H9 (cell line): ENCODE data around the gene FKRP. TPM values are rescaled to one million over a fixed set of nuclear protein-coding genes. Genes with fewer than 3 reads are reported as not detected.

Experiments used
- DNase-seq: peaks from one replicate; pipeline ENCODE4 v3.0.0-alpha.2; 2017
- H2AFZ ChIP-seq: one replicate; pipeline ENCODE4 v1.6.1; 2013; ENCODE audit warnings: mild to moderate bottlenecking, low read length, control low read depth, moderate library complexity
- H2AK5ac ChIP-seq: 2 replicates; pipeline ENCODE4 v1.6.1; 2013; ENCODE audit warnings: low read length, control low read depth, mixed read lengths; ENCODE audit not compliant: insufficient read length
- H2BK120ac ChIP-seq: one replicate; pipeline ENCODE4 v1.6.1; 2013; ENCODE audit warnings: low read depth, mild to moderate bottlenecking, low read length, control low read depth, inconsistent platforms; ENCODE audit not compliant: poor library complexity, severe bottlenecking
- H2BK12ac ChIP-seq: 2 replicates; pipeline ENCODE4 v1.6.1; 2013; ENCODE audit warnings: low read length, control low read depth, mixed read lengths, low read depth; ENCODE audit not compliant: insufficient read length
- H2BK15ac ChIP-seq: 2 replicates; pipeline ENCODE4 v1.6.1; 2013; ENCODE audit warnings: low read depth, low read length, control low read depth
- H2BK20ac ChIP-seq: one replicate; pipeline ENCODE4 v1.6.1; 2013; ENCODE audit warnings: low read depth, mild to moderate bottlenecking, low read length, control low read depth, inconsistent platforms; ENCODE audit not compliant: poor library complexity, severe bottlenecking
- H2BK5ac ChIP-seq: 2 replicates; pipeline ENCODE4 v1.6.1; 2013; ENCODE audit warnings: low read length, control low read depth, mixed read lengths; ENCODE audit not compliant: insufficient read length
- H3K14ac ChIP-seq: 2 replicates; pipeline ENCODE4 v1.6.1; 2013; ENCODE audit warnings: low read length, control low read depth; ENCODE audit not compliant: insufficient read depth
- H3K18ac ChIP-seq: 2 replicates; pipeline ENCODE4 v1.6.1; 2013; ENCODE audit warnings: low read depth, mild to moderate bottlenecking, mixed read lengths, low read length, control low read depth; ENCODE audit not compliant: insufficient read length
- H3K23ac ChIP-seq: 2 replicates; pipeline ENCODE4 v1.6.1; 2013; ENCODE audit warnings: low read length, control low read depth, mixed read lengths, low read depth; ENCODE audit not compliant: insufficient read length
- H3K23me2 ChIP-seq: 2 replicates; pipeline ENCODE4 v1.6.1; 2013; ENCODE audit warnings: low read depth, mild to moderate bottlenecking, mixed read lengths, low read length, control low read depth; ENCODE audit not compliant: insufficient read length, poor library complexity, severe bottlenecking
- H3K27ac ChIP-seq: 2 replicates; pipeline ENCODE4 v1.5.1; 2013; ENCODE audit warnings: low read length, control low read depth, mixed read lengths, low read depth; ENCODE audit not compliant: insufficient read length
- H3K27me3 ChIP-seq: 2 replicates; pipeline ENCODE4 v1.6.1; 2013; ENCODE audit warnings: low read length, control low read depth, inconsistent platforms; ENCODE audit not compliant: insufficient read depth
- H3K4ac ChIP-seq: 2 replicates; pipeline ENCODE4 v1.6.1; 2013; ENCODE audit warnings: low read depth, mild to moderate bottlenecking, control low read depth, inconsistent platforms, low read length, moderate library complexity
- H3K4me1 ChIP-seq: 2 replicates; pipeline ENCODE4 v1.6.1; 2013; ENCODE audit warnings: low read length, control low read depth, inconsistent platforms; ENCODE audit not compliant: insufficient read depth
- H3K4me2 ChIP-seq: 2 replicates; pipeline ENCODE4 v1.6.1; 2013; ENCODE audit warnings: low read length, control low read depth, mixed read lengths; ENCODE audit not compliant: insufficient read length, insufficient read depth
- H3K56ac ChIP-seq: 2 replicates; pipeline ENCODE4 v1.6.1; 2013; ENCODE audit warnings: low read depth, mild to moderate bottlenecking, mixed read lengths, low read length, control low read depth; ENCODE audit not compliant: insufficient read length
- H3K79me1 ChIP-seq: 2 replicates; pipeline ENCODE4 v1.6.1; 2013; ENCODE audit warnings: low read depth, mild to moderate bottlenecking, moderate library complexity, low read length, control low read depth, inconsistent platforms; ENCODE audit not compliant: insufficient read depth, poor library complexity, severe bottlenecking
- H3K79me2 ChIP-seq: 2 replicates; pipeline ENCODE4 v1.6.1; 2013; ENCODE audit warnings: low read length, control low read depth, inconsistent platforms; ENCODE audit not compliant: insufficient read depth
- H3K9ac ChIP-seq: 2 replicates; pipeline ENCODE4 v1.6.1; 2013; ENCODE audit warnings: low read length, control low read depth, mixed read lengths; ENCODE audit not compliant: insufficient read length; ENCODE audit errors: extremely low read depth
- H3K9me3 ChIP-seq: one replicate; pipeline ENCODE4 v1.6.1; 2013; ENCODE audit warnings: low read depth, low read length, inconsistent platforms; ENCODE audit not compliant: control insufficient read depth
- H3T11ph ChIP-seq: one replicate; pipeline ENCODE4 v1.6.1; 2013; ENCODE audit warnings: mild to moderate bottlenecking, low read length, control low read depth, inconsistent platforms
- H4K20me1 ChIP-seq: one replicate; pipeline ENCODE4 v1.6.1; 2013; ENCODE audit not compliant: control insufficient read depth, insufficient read length, insufficient read depth
- H4K5ac ChIP-seq: 2 replicates; pipeline ENCODE4 v1.6.1; 2013; ENCODE audit warnings: low read depth, mild to moderate bottlenecking, mixed read lengths, low read length, control low read depth; ENCODE audit not compliant: insufficient read length
- H4K8ac ChIP-seq: replicated peaks from 2 replicates; pipeline ENCODE4 v1.6.1; 2013; ENCODE audit warnings: low read length, control low read depth, mixed read lengths, low read depth; ENCODE audit not compliant: insufficient read length
- H4K91ac ChIP-seq: 2 replicates; pipeline ENCODE4 v1.6.1; 2013; ENCODE audit warnings: low read depth, mild to moderate bottlenecking, moderate library complexity, mixed read lengths, low read length, control low read depth; ENCODE audit not compliant: insufficient read length
- H3K27ac Mint-ChIP-seq, 3 experiments: 2 replicates in 2 of 3; 3 replicates in 1 of 3; pipeline ENCODE4 v1.8.0; 2020 to 2021; ENCODE audit warnings: mixed read lengths in 3 of 3, mild to moderate bottlenecking in 1 of 3, moderate library complexity in 1 of 3
- H3K27me3 Mint-ChIP-seq: 2 replicates; pipeline ENCODE4 v1.8.0; 2021; ENCODE audit warnings: low read depth, mild to moderate bottlenecking, moderate library complexity, mixed read lengths
- H3K36me3 Mint-ChIP-seq, 3 experiments: 2 replicates in 2 of 3; 3 replicates in 1 of 3; pipeline ENCODE4 v1.8.0; 2020 to 2021; ENCODE audit warnings: low read depth in 3 of 3, mixed read lengths in 3 of 3; ENCODE audit not compliant: insufficient read depth in 1 of 3
- H3K4me1 Mint-ChIP-seq, 2 experiments: 2 replicates each; pipeline ENCODE4 v1.8.0; 2020; ENCODE audit warnings: mixed read lengths in 2 of 2
- H3K4me3 Mint-ChIP-seq, 2 experiments: 2 replicates in 1 of 2; 3 replicates in 1 of 2; pipeline ENCODE4 v1.8.0; 2020 to 2021; ENCODE audit warnings: mild to moderate bottlenecking in 2 of 2, mixed read lengths in 2 of 2, moderate library complexity in 1 of 2
- H3K9me3 Mint-ChIP-seq, 2 experiments: 2 replicates in 1 of 2; 3 replicates in 1 of 2; pipeline ENCODE4 v1.8.0; 2020; ENCODE audit warnings: mild to moderate bottlenecking in 2 of 2, mixed read lengths in 2 of 2, moderate library complexity in 1 of 2
- WGBS: extraction: QIAGEN DNeasy Blood & Tissue Kit; methylation state at CpG from one replicate; pipeline ENCODE4 v1.1.7; 2013; ENCODE audit warnings: missing lambda C conversion rate, low lambda C conversion rate, mixed read lengths; ENCODE audit not compliant: insufficient read length; ENCODE audit errors: extremely low coverage; 5-methylcytosine and 5-hydroxymethylcytosine counted together
- total RNA-seq: library from RNA; stranded (reverse); gene quantifications from 2 replicates; pipeline ENCODE4 v1.2.1, GENCODE V29; 2021
- TF ChIP-seq, protein P1 (sequence below): fragments of 200-600 bp; sonication (generic); conservative IDR thresholded peaks from 3 replicates; pipeline ENCODE4 v1.8.0; 2021; ENCODE audit warnings: antibody characterized with exemption, mild to moderate bottlenecking

Gene FKRP
- total RNA-seq, 1 experiment from 2014 or later: 42.2 TPM

- DNase-seq: peak; percentile 77
- Histone ChIP-seq H3K27me3 (no peaks in the 10 kb centered on the region), H2BK5ac (no peak overlapping the region), H3K23me2 (no peaks in the 10 kb centered on the region), H2BK20ac (no peak overlapping the region), H3K9me3 (no peaks in the 10 kb centered on the region), H4K5ac (no peak overlapping the region), H3K56ac (no peak overlapping the region), H2AFZ (no peak overlapping the region), H3K23ac (no peak overlapping the region), H3K4me1 (no peaks in the 10 kb centered on the region), H2AK5ac (no peak overlapping the region), H4K8ac (no peak overlapping the region), H3K9ac (no peak overlapping the region), H3K79me2 (no peaks in the 10 kb centered on the region), H4K91ac (no peak overlapping the region), H3K27ac (no peak overlapping the region), H2BK120ac (no peak overlapping the region), H3K4ac (no peak overlapping the region), H4K20me1 (no peaks in the 10 kb centered on the region), H2BK15ac (no peak overlapping the region), H3K14ac (no peak overlapping the region), H3T11ph (no peak overlapping the region), H3K4me2 (no peak overlapping the region), H2BK12ac (no peak overlapping the region), H3K18ac (no peak overlapping the region), H3K79me1 (no peaks in the 10 kb centered on the region)
- no peaks in the 10 kb centered on the region for H3K27me3 Mint-ChIP-seq
- peak overlapping the region in 2 of 3 experiments; percentile 42 to 46; a peak in 1 of 7 replicates for H3K27ac Mint-ChIP-seq
- no peaks in the 10 kb centered on the region for H3K9me3 Mint-ChIP-seq
- TF ChIP-seq, protein P1, sequence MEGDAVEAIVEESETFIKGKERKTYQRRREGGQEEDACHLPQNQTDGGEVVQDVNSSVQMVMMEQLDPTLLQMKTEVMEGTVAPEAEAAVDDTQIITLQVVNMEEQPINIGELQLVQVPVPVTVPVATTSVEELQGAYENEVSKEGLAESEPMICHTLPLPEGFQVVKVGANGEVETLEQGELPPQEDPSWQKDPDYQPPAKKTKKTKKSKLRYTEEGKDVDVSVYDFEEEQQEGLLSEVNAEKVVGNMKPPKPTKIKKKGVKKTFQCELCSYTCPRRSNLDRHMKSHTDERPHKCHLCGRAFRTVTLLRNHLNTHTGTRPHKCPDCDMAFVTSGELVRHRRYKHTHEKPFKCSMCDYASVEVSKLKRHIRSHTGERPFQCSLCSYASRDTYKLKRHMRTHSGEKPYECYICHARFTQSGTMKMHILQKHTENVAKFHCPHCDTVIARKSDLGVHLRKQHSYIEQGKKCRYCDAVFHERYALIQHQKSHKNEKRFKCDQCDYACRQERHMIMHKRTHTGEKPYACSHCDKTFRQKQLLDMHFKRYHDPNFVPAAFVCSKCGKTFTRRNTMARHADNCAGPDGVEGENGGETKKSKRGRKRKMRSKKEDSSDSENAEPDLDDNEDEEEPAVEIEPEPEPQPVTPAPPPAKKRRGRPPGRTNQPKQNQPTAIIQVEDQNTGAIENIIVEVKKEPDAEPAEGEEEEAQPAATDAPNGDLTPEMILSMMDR: peak; percentile 67
- peaks cover under 1 to 8% of the 10 kb centered on the region in 2 experiments for H3K4me1 Mint-ChIP-seq
- peaks cover 9 to 55% (median 42%) of the 10 kb centered on the region in 3 experiments for H3K36me3 Mint-ChIP-seq
- no CpG with 5 or more reads among the region's 4 CpGs for WGBS
- H3K4me3 Mint-ChIP-seq: no peak overlapping the region; a peak in 1 of 5 replicates
Observed at GRCh38 chr19:46753420-46754155, 7.7 kb downstream of the FKRP start.
